Nephron (organoid): ENCODE results near the gene XPNPEP1.
A peak's percentile ranks its signal among the peaks of the same experiment; 100 is the strongest.

Experiments
- H3K27ac Mint-ChIP-seq, 3 experiments: 2 replicates each; pipeline ENCODE4 v1.8.0; 2020; ENCODE audit warnings: mixed read lengths in 3 of 3, mild to moderate bottlenecking in 2 of 3, moderate library complexity in 1 of 3
- H3K27me3 Mint-ChIP-seq: 2 replicates; pipeline ENCODE4 v1.8.0; 2021; ENCODE audit warnings: low read depth, mild to moderate bottlenecking, moderate library complexity, mixed read lengths
- H3K36me3 Mint-ChIP-seq: 2 replicates; pipeline ENCODE4 v1.8.0; 2020; ENCODE audit warnings: low read depth, mixed read lengths
- H3K4me1 Mint-ChIP-seq: 2 replicates; pipeline ENCODE4 v1.8.0; 2020; ENCODE audit warnings: mixed read lengths
- H3K4me3 Mint-ChIP-seq, 3 experiments: 2 replicates each; pipeline ENCODE4 v1.8.0; 2020; ENCODE audit warnings: mild to moderate bottlenecking in 3 of 3, mixed read lengths in 3 of 3, moderate library complexity in 2 of 3
- H3K9me3 Mint-ChIP-seq: 2 replicates; pipeline ENCODE4 v1.8.0; 2020; ENCODE audit warnings: mixed read lengths
- CTCF ChIP-seq, 3 experiments: fragments of 200-600 bp; sonication (generic); IDR thresholded peaks; one replicate each; pipeline ENCODE4 v1.5.0; 2021; ENCODE audit warnings: antibody characterized with exemption in 3 of 3; ENCODE audit not compliant: unreplicated experiment in 3 of 3

The XPNPEP1 gene

GRCh38 chr10:109945473-109946177 is 22.3 kb upstream of the XPNPEP1 start:
- Mint-ChIP-seq H3K27me3 (no peaks in the 10 kb centered on the region), H3K27ac (peak overlapping the region in 2 of 3 experiments; percentile 10 to 24), H3K4me1 (peaks cover 25% of the 10 kb centered on the region), H3K36me3 (peaks cover 5% of the 10 kb centered on the region), H3K9me3 (no peaks in the 10 kb centered on the region), H3K4me3 (no peak overlapping the region)
- no peak for TF ChIP-seq CTCF (IDR thresholded peaks at IDR 0.05; ENCODE audit: unreplicated experiment in 3 of 3)

- Mint-ChIP-seq H3K4me1 (peaks cover 25% of the 10 kb centered on the region), H3K4me3 (no peak overlapping the region), H3K27ac (no peak overlapping the region), H3K27me3 (no peaks in the 10 kb centered on the region), H3K36me3 (no peaks in the 10 kb centered on the region), H3K9me3 (no peaks in the 10 kb centered on the region)
- no peak for TF ChIP-seq CTCF (IDR thresholded peaks at IDR 0.05; ENCODE audit: unreplicated experiment in 3 of 3)
These were observed 21.3 kb upstream of the XPNPEP1 start for GRCh38 chr10:109944613-109945012.

- no peak overlapping the region for H3K4me3 Mint-ChIP-seq
- no peaks in the 10 kb centered on the region for H3K36me3 Mint-ChIP-seq
- no peaks in the 10 kb centered on the region for H3K9me3 Mint-ChIP-seq
- peaks cover 19% of the 10 kb centered on the region for H3K4me1 Mint-ChIP-seq
- TF ChIP-seq CTCF (IDR thresholded peaks at IDR 0.05; ENCODE audit: unreplicated experiment in 3 of 3) = no peak
- H3K27ac Mint-ChIP-seq = peak overlapping the region; percentile 80 to 91 (median 82)
- H3K27me3 Mint-ChIP-seq = no peaks in the 10 kb centered on the region
These were observed 18.0 kb upstream of the XPNPEP1 start for GRCh38 chr10:109941236-109941862.

GRCh38 chr10:109940553-109940952 is 17.2 kb upstream of the XPNPEP1 start:
- Mint-ChIP-seq H3K4me3 (no peak overlapping the region), H3K27ac (peak overlapping the region in 1 of 3 experiments; percentile 82), H3K9me3 (no peaks in the 10 kb centered on the region), H3K27me3 (no peaks in the 10 kb centered on the region), H3K36me3 (no peaks in the 10 kb centered on the region), H3K4me1 (peaks cover 21% of the 10 kb centered on the region)
- TF ChIP-seq CTCF (IDR thresholded peaks at IDR 0.05; ENCODE audit: unreplicated experiment in 3 of 3) = no peak

- no peaks in the 10 kb centered on the region for H3K27me3 Mint-ChIP-seq
- H3K4me1 Mint-ChIP-seq = peaks cover 25% of the 10 kb centered on the region
- TF ChIP-seq CTCF (IDR thresholded peaks at IDR 0.05; ENCODE audit: unreplicated experiment in 3 of 3) = no peak
- no peak overlapping the region for H3K27ac Mint-ChIP-seq
- no peak overlapping the region for H3K4me3 Mint-ChIP-seq
- no peaks in the 10 kb centered on the region for H3K9me3 Mint-ChIP-seq
- no peaks in the 10 kb centered on the region for H3K36me3 Mint-ChIP-seq
These were observed 16.8 kb upstream of the XPNPEP1 start for GRCh38 chr10:109940117-109940516.
